ENCODE measurements around the gene LHX2. TPM values are rescaled to one million over a fixed set of nuclear protein-coding genes. Genes with fewer than 3 reads are reported as not detected.

LHX2 gene
- total and polyA plus RNA-seq, 9 of the 15 experiments (the other 6 are each of a cell fraction or from before 2014, with no cell fraction given), result 0.07 TPM; not detected in 8

DNA sequence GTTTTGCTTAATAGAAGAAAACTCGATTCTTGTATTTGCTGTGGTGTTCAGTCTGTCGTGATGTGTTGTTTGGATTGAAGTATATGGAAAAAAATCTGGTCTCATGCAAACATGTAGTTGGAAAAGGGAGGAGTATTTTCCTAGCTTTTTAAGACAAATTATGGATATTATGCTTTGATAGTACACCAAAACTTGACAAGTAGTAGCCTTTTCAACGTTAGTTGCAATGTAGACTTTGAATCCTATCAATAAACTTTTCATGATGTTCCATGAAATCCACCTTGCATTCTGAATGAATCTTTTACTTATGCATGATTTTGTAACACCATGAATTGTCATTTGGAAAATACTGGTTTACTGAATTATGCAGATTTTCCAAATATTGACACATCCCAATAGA lies 64.2 kb downstream of the LHX2 start:
- no peak overlapping the region for H3K4me3 ChIP-seq
- H2AFZ ChIP-seq (ENCODE audit: low read depth, low read length), result no peak overlapping the region
- no peaks in the 10 kb centered on the region for H3K79me2 ChIP-seq (ENCODE audit: control insufficient read depth, insufficient read depth, low read length)
- H3K9ac ChIP-seq (ENCODE audit: insufficient read depth in 1 of 2, low read depth in 2 of 2, low read length in 2 of 2), result no peak overlapping the region
- no peaks in the 10 kb centered on the region for H3K4me1 ChIP-seq (replicated peaks in 1 of 2; ENCODE audit: control insufficient read depth in 2 of 2, insufficient read depth in 2 of 2, low read length in 2 of 2)
- in situ Hi-C loops (cut with MboI) (no loop called here), intact Hi-C loops (cut with micrococcal nuclease) (no loop called here)
- no peaks in the 10 kb centered on the region for H3K9me1 ChIP-seq (ENCODE audit: control insufficient read depth, insufficient read depth, low read length)
- DNase-seq (ENCODE audit: extremely low read depth in 1 of 4, low spot score in 3 of 4), result no peak
- H4K20me1 ChIP-seq (replicated peaks; ENCODE audit: control insufficient read depth, insufficient read depth, low read length), result peaks cover 3% of the 10 kb centered on the region; the same call in 1 of the 2 replicates
- H3K36me3 ChIP-seq (ENCODE audit: control insufficient read depth, insufficient read depth, low read length), result no peaks in the 10 kb centered on the region
- H3K9me3 ChIP-seq (replicated peaks; ENCODE audit: control insufficient read depth, insufficient read depth, low read depth, low read length), result no peaks in the 10 kb centered on the region; the same call in 1 of the 2 replicates
- no peak for ATAC-seq
- ChIA-PET POLR2A (no interaction called here), CTCF (ENCODE audit: low intra/inter-chr PET ratio) (no interaction called here)
- TF ChIP-seq, protein P1, sequence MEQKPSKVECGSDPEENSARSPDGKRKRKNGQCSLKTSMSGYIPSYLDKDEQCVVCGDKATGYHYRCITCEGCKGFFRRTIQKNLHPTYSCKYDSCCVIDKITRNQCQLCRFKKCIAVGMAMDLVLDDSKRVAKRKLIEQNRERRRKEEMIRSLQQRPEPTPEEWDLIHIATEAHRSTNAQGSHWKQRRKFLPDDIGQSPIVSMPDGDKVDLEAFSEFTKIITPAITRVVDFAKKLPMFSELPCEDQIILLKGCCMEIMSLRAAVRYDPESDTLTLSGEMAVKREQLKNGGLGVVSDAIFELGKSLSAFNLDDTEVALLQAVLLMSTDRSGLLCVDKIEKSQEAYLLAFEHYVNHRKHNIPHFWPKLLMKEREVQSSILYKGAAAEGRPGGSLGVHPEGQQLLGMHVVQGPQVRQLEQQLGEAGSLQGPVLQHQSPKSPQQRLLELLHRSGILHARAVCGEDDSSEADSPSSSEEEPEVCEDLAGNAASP (IDR thresholded peaks at IDR 0.05), result no peak
- TF ChIP-seq NFATC3 (IDR thresholded peaks at IDR 0.05) (no peak), CBX8 (IDR thresholded peaks at IDR 0.05; ENCODE audit: borderline replicate concordance, extremely low read depth, low read depth, low read length, poor library complexity, severe bottlenecking) (no peak), ZNF232 (CRISPR knock-in tag; IDR thresholded peaks at IDR 0.05) (no peak)
- WGBS (ENCODE audit: insufficient coverage, low coverage, missing lambda C conversion rate), result 0% methylated on average over 3 of the region's 3 CpGs
- H3K4me2 ChIP-seq (ENCODE audit: insufficient read depth, low read length), result no peak overlapping the region
- H3K27me3 ChIP-seq (ENCODE audit: control insufficient read depth in 2 of 2, insufficient read depth in 2 of 2, low read length in 2 of 2), result peaks cover 12 to 31% of the 10 kb centered on the region in 2 experiments; a peak in 4 of 5 replicates
- BruUV-seq (replicated peaks), result no TSS peak
- no peak overlapping the region for H3K27ac ChIP-seq (ENCODE audit: extremely low read depth, low read depth, low read length)
- no peak for FAIRE-seq
